SU-DHL-6 (cell line): ENCODE results near the gene CYP19A1.

Source experiments
- CTCF ChIP-seq: fragments of 200-600 bp; sonication (generic); IDR thresholded peaks from one replicate; pipeline ENCODE4 v1.5.1; 2017; ENCODE audit warnings: antibody characterized with exemption, mild to moderate bottlenecking, low read length, moderate library complexity; ENCODE audit not compliant: insufficient read depth, poor library complexity, severe bottlenecking
- EZH2phosphoT487 ChIP-seq: fragments of 200-600 bp; sonication (generic), shearing (Covaris generic); conservative IDR thresholded peaks from 2 replicates; pipeline ENCODE4 v1.6.1; 2018; ENCODE audit warnings: mild to moderate bottlenecking, antibody characterized with exemption, low read length, moderate library complexity, mixed read lengths

DNA sequence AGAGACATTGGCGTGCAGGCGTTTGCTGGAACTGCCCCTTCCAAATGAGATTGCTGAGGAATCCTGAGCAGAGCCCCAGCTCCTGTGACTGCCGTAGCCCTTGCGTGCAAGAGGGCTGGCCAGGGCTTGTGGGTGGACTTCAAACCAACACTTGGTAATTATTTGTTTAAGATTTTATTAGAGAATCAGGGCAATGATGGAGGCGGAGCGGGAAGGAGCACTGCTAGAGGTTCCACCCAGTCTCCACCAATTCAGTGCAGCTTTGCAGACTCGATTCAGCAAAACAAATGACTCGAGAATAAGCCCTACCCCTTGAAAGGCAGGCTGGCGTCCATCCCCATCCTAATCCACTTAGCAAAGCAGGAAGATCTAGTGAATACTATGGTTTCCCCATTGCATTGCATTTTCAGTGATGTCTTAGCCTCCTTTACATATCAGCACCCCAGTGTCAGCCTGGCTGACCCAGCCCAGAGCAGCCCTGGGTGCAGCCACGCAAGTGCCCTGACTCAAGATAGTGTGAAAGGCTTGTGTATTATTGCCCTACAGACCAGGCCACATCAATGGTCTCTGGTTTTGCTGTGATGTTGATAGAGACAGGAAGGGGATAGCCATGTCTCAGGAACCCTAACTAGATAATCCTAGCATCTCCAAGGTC lies 29.1 kb upstream of the CYP19A1 start:
- TF ChIP-seq CTCF (no peak), EZH2phosphoT487 (no peak)
